GM13977 (cell line): ENCODE results near the gene GAS2L1.
"Not testable (repeated sequence)": the region's sequence is repeated elsewhere in the genome, so short reads cannot be mapped to it uniquely, and the experiment has no call there.

Experiments used
- DNase-seq: peaks from one replicate; pipeline ENCODE4 v3.0.0; 2012; ENCODE audit warnings: low spot score
- CTCF ChIP-seq: IDR thresholded peaks from 2 replicates; pipeline ENCODE4 v1.5.1; 2012; ENCODE audit warnings: mild to moderate bottlenecking, control low read depth; ENCODE audit not compliant: insufficient read depth; ENCODE audit errors: extremely low read depth, missing control alignments
- in situ Hi-C: fragments of 300-500 bp; cut with MboI; formaldehyde crosslinking; loops from one replicate; pipeline ENCODE4 v1.12.0; 2022; ENCODE audit warnings: low sequenced_read_pairs, low pct_unique_long_range_greater_than_20kb, mixed read lengths, inconsistent platforms; ENCODE audit not compliant: unreplicated experiment

GAS2L1 gene

GRCh38 chr22:29341056-29341848 is 34.8 kb downstream of the GAS2L1 start:
- DNase-seq = no peak
- in situ Hi-C loops = no loop called here
- TF ChIP-seq CTCF = no peak

- TF ChIP-seq CTCF = no peak
- DNase-seq = no peak
- in situ Hi-C loops = no loop called here
These were observed 35.3 kb downstream of the GAS2L1 start for GRCh38 chr22:29341849-29342127.

- TF ChIP-seq CTCF = no peak
- DNase-seq = no peak
- in situ Hi-C loops = no loop called here
These were observed 35.7 kb downstream of the GAS2L1 start for GRCh38 chr22:29342177-29342576.

- no peak for TF ChIP-seq CTCF
- in situ Hi-C loops = no loop called here
- DNase-seq = no peak
These were observed 36.3 kb downstream of the GAS2L1 start for GRCh38 chr22:29342577-29343312.

- DNase-seq = no peak
- TF ChIP-seq CTCF = no peak
- in situ Hi-C loops = no loop called here
These were observed 36.9 kb downstream of the GAS2L1 start for GRCh38 chr22:29343313-29343805.

- no peak for DNase-seq
- in situ Hi-C loops = no loop called here
- no peak for TF ChIP-seq CTCF
These were observed 37.7 kb downstream of the GAS2L1 start for GRCh38 chr22:29344137-29344536.

GRCh38 chr22:29344889-29345288 is 38.4 kb downstream of the GAS2L1 start:
- DNase-seq, in situ Hi-C loops: not testable (repeated sequence)
